GM12878 (cell line): ENCODE results near the gene EPB41L4A. TPM values are rescaled to one million over a fixed set of nuclear protein-coding genes. Genes with fewer than 3 reads are reported as not detected.

Source experiments
- ATAC-seq: fragments of 200-7000 bp; cut with Tn5 transposase; 3 replicates; pipeline ENCODE4 v1.9.1; 2020; ENCODE audit warnings: mild to moderate bottlenecking, moderate library complexity
- BruUV-seq: library from RNA; stranded (reverse); fragments of 400-500 nt; replicated peaks from 2 replicates; lab custom pipeline; 2021; lab: Mats Ljungman, UMichigan
- CTCF ChIA-PET: fragments of 300-600 bp; sonication (Branson Sonifier 250); formaldehyde crosslinking; extraction: SDS; loops from one replicate; lab custom pipeline; 2021; ENCODE audit warnings: inconsistent platforms; lab: Yijun Ruan, JAX
- POLR2A ChIA-PET: fragments of 350-600 bp; formaldehyde crosslinking; extraction: SDS; loops from one replicate; lab custom pipeline; 2021; ENCODE audit warnings: inconsistent platforms; lab: Charles Lee
- RAD21 ChIA-PET: fragments of 300-600 bp; sonication (Branson Sonifier 250); formaldehyde crosslinking; loops from one replicate; lab custom pipeline; 2023; ENCODE audit warnings: antibody characterized with exemption; ENCODE audit not compliant: unreplicated experiment; lab: Charles Lee
- SMC1A ChIA-PET: fragments of 300-600 bp; sonication (Branson Sonifier 250); formaldehyde crosslinking; loops from one replicate; lab custom pipeline; 2023; ENCODE audit not compliant: unreplicated experiment, uncharacterized antibody; lab: Charles Lee
- DNase-seq: peaks from one replicate; pipeline ENCODE4 v3.0.0-alpha.2; 2011; ENCODE audit warnings: low read depth, low spot score
- FAIRE-seq: peaks from 3 replicates; lab custom pipeline; 2011; peaks lifted over from hg19 to GRCh38; lab: Jason Lieb, UNC
- H2AFZ ChIP-seq: 2 replicates; pipeline ENCODE4 v1.6.0; 2011; ENCODE audit warnings: low read depth, low read length, control low read depth; ENCODE audit not compliant: control insufficient read depth
- H3K27ac ChIP-seq: 2 replicates; pipeline ENCODE4 v1.5.1; 2011; ENCODE audit warnings: control low read depth; ENCODE audit not compliant: control insufficient read depth, insufficient read depth
- H3K27me3 ChIP-seq, 2 experiments: replicated peaks in 1 of 2; 2 replicates each; pipeline versions ENCODE4 v1.6.0 to v1.6.1; 2011; ENCODE audit warnings: low read length in 1 of 2; ENCODE audit not compliant: control insufficient read depth in 2 of 2, insufficient read depth in 2 of 2
- H3K36me3 ChIP-seq, 2 experiments: 2 replicates each; pipeline ENCODE4 v1.5.1; 2011; ENCODE audit warnings: low read length in 1 of 2; ENCODE audit not compliant: control insufficient read depth in 2 of 2, insufficient read depth in 2 of 2
- H3K4me1 ChIP-seq: 2 replicates; pipeline ENCODE4 v1.6.1; 2011; ENCODE audit warnings: mild to moderate bottlenecking, low read length, moderate library complexity, mixed read lengths; ENCODE audit not compliant: control insufficient read depth, insufficient read depth
- H3K4me2 ChIP-seq: 2 replicates; pipeline ENCODE4 v1.6.0; 2011; ENCODE audit warnings: control low read depth; ENCODE audit not compliant: control insufficient read depth, insufficient read depth
- H3K4me3 ChIP-seq: fragments of 200-600 bp; sonication (generic); 2 replicates; pipeline ENCODE4 v1.5.1; 2016
- H3K79me2 ChIP-seq: 2 replicates; pipeline ENCODE4 v1.6.0; 2011; ENCODE audit warnings: low read length; ENCODE audit not compliant: control insufficient read depth, insufficient read depth
- H3K9ac ChIP-seq: 2 replicates; pipeline ENCODE4 v1.8.0; 2011; ENCODE audit warnings: low read length, control low read depth, mixed read lengths; ENCODE audit not compliant: control insufficient read depth, insufficient read depth
- H3K9me3 ChIP-seq: replicated peaks from 3 replicates; pipeline ENCODE4 v1.5.1; 2011; ENCODE audit warnings: mild to moderate bottlenecking, low read length; ENCODE audit not compliant: control insufficient read depth, insufficient read depth
- H4K20me1 ChIP-seq: 2 replicates; pipeline ENCODE4 v1.6.0; 2011; ENCODE audit not compliant: control insufficient read depth, insufficient read depth
- ASH2L ChIP-seq: fragments of 300-600, 200-600 bp; sonication (generic); IDR thresholded peaks from 2 replicates; pipeline ENCODE4 v1.6.1; 2017; ENCODE audit warnings: low read depth, mild to moderate bottlenecking, borderline replicate concordance
- BCL3 ChIP-seq: IDR thresholded peaks from 2 replicates; pipeline ENCODE4 v1.6.1; 2011; ENCODE audit warnings: borderline replicate concordance, low read depth, mild to moderate bottlenecking, moderate library complexity, low read length; ENCODE audit not compliant: insufficient read depth, poor library complexity, severe bottlenecking
- CBX3 ChIP-seq: fragments of 200-600 bp; sonication (generic); IDR thresholded peaks from 2 replicates; pipeline ENCODE4 v1.6.1; 2016; ENCODE audit warnings: low read depth, borderline replicate concordance
- CREB1 ChIP-seq: IDR thresholded peaks from 2 replicates; pipeline ENCODE4 v1.6.1; 2012; ENCODE audit warnings: low read depth, mild to moderate bottlenecking, inconsistent platforms
- CREM ChIP-seq: IDR thresholded peaks from 2 replicates; pipeline ENCODE4 v1.6.1; 2014; ENCODE audit warnings: antibody characterized with exemption, low read depth
- KAT2A ChIP-seq: conservative IDR thresholded peaks from 2 replicates; pipeline ENCODE4 v1.6.1; 2011; ENCODE audit warnings: low read depth, low read length; ENCODE audit not compliant: control insufficient read depth
- POU2F2 ChIP-seq: IDR thresholded peaks from 3 replicates; pipeline ENCODE4 v1.6.1; 2011; ENCODE audit warnings: low read depth, mild to moderate bottlenecking, low read length, borderline replicate concordance
- SIN3A ChIP-seq: IDR thresholded peaks from 2 replicates; pipeline ENCODE4 v1.6.1; 2012; ENCODE audit warnings: low read depth, low read length, improper control_type of control experiment
- SIX5 ChIP-seq: IDR thresholded peaks from 2 replicates; pipeline ENCODE4 v1.6.1; 2011; ENCODE audit warnings: mild to moderate bottlenecking, low read depth, low read length, moderate library complexity; ENCODE audit not compliant: severe bottlenecking
- SUZ12 ChIP-seq: fragments of 200-600 bp; sonication (generic); IDR thresholded peaks from one replicate; pipeline ENCODE4 v1.6.1; 2018; ENCODE audit warnings: antibody characterized with exemption, mild to moderate bottlenecking; ENCODE audit not compliant: unreplicated experiment
- WGBS: methylation state at CpG from one replicate; pipeline ENCODE4 v1.1.6; 2016; ENCODE audit warnings: low lambda C conversion rate; ENCODE audit not compliant: insufficient replicate concordance, insufficient coverage; ENCODE audit errors: missing lambda C conversion rate; 5-methylcytosine and 5-hydroxymethylcytosine counted together
- in situ Hi-C: fragments of 300-500 bp; cut with MboI; formaldehyde crosslinking; loops from 9 replicates; pipeline ENCODE4 v1.14.3; 2018; ENCODE audit warnings: mixed read lengths
- intact Hi-C: fragments of 100-400 bp; cut with micrococcal nuclease; formaldehyde crosslinking; loops from one replicate; pipeline ENCODE4 v1.14.2; 2022; ENCODE audit not compliant: unreplicated experiment
- polyA plus RNA-seq, 11 experiments: library from polyadenylated mRNA; depleted of rRNA in 4 of 11; unstranded in 6 of 11; stranded (reverse) in 5 of 11; fragments of >200 nt; fragmentation: Nextera tagmentation in 4 of 11; fragmentation: Illumina TruSeq in 1 of 11; extraction: Ambion mirVana in 4 of 11; extraction: Trizol in 1 of 11; gene quantifications; 1 replicate in 1 of 11; 2 replicates in 10 of 11; pipeline versions ENCODE4 v1.2.1 to v1.2.3, GENCODE V29; 2011 to 2016; ENCODE audit warnings: inconsistent platforms in 2 of 11, missing spikeins in 2 of 11, low read depth in 1 of 11
- total RNA-seq, 4 experiments: library from RNA; depleted of rRNA in 3 of 4; stranded (reverse); fragments of >200 nt in 3 of 4; fragmentation: Illumina TruSeq in 1 of 4; extraction: Trizol in 1 of 4; gene quantifications; 2 replicates each; pipeline versions ENCODE4 v1.2.1 to v1.2.3, GENCODE V29; 2013 to 2021

Gene EPB41L4A
- total and polyA plus RNA-seq, 10 of the 15 experiments (the other 5 are each of a cell fraction or from before 2014, with no cell fraction given), result 0.10 to 0.67 (median 0.30) TPM

GRCh38 chr5:112407666-112408065, 11.4 kb downstream of the EPB41L4A start:
- Histone ChIP-seq H3K4me3 (no peak overlapping the region), H3K9ac (no peak overlapping the region), H3K27me3 (0 out of 4 replicates have a peak, but pooled peaks cover 0 to 2% of the 10 kb centered on the region in 2 experiments), H4K20me1 (no peaks in the 10 kb centered on the region), H3K4me2 (no peak overlapping the region), H3K9me3 (no peaks in the 10 kb centered on the region), H3K79me2 (no peaks in the 10 kb centered on the region), H2AFZ (no peak overlapping the region), H3K27ac (no peak overlapping the region), H3K4me1 (no peaks in the 10 kb centered on the region), H3K36me3 (no peaks in the 10 kb centered on the region)
- ChIA-PET RAD21 (no interaction called here), POLR2A (no interaction called here), SMC1A (no interaction called here), CTCF (no interaction called here)
- DNase-seq (no peak), ATAC-seq (no peak), FAIRE-seq (no peak)
- BruUV-seq, result no TSS peak
- WGBS, result 28% methylated on average over 2 of the region's 2 CpGs
- TF ChIP-seq SIX5 (no peak), POU2F2 (no peak), CREM (no peak)
- in situ Hi-C loops, result no loop called here
- intact Hi-C loops, result no loop called here

GRCh38 chr5:112407240-112407639, 11.8 kb downstream of the EPB41L4A start:
- H3K4me2 ChIP-seq, result no peak overlapping the region
- FAIRE-seq, result no peak
- H3K4me3 ChIP-seq, result no peak overlapping the region
- ChIA-PET POLR2A (interaction anchor here (0.6 kb wide), 1 partner anchor 294 kb away, joined by 3 read pairs; no protein-coding TSS in a partner anchor), SMC1A (interaction anchor here (0.7 kb wide), 1 partner anchor 76 kb away, joined by 3 read pairs; no protein-coding TSS in a partner anchor), RAD21 (no interaction called here)
- no peak for DNase-seq
- H3K4me1 ChIP-seq, result no peaks in the 10 kb centered on the region
- H3K36me3 ChIP-seq, result no peaks in the 10 kb centered on the region
- H3K27ac ChIP-seq, result no peak overlapping the region
- no TSS peak for BruUV-seq
- 0 out of 4 replicates have a peak, but pooled peaks cover 0 to 2% of the 10 kb centered on the region in 2 experiments for H3K27me3 ChIP-seq
- H2AFZ ChIP-seq, result no peak overlapping the region
- no peak for ATAC-seq
- H4K20me1 ChIP-seq, result no peaks in the 10 kb centered on the region
- H3K9me3 ChIP-seq, result no peaks in the 10 kb centered on the region
- TF ChIP-seq KAT2A, result no peak
- no peak for TF ChIP-seq CBX3
- TF ChIP-seq SUZ12, result no peak
- TF ChIP-seq BCL3, result no peak
- no peak for TF ChIP-seq SIN3A
- TF ChIP-seq CREB1, result no peak
- TF ChIP-seq ASH2L, result no peak
- TF ChIP-seq, all 136 proteins: peak for 0
- H3K79me2 ChIP-seq, result no peaks in the 10 kb centered on the region
- in situ Hi-C loops (no loop called here), intact Hi-C loops (no loop called here)
- H3K9ac ChIP-seq, result no peak overlapping the region
- CTCF ChIA-PET, result no interaction called here
